ENCODE data around the gene SLC36A4. TPM values are rescaled to one million over a fixed set of nuclear protein-coding genes. Genes with fewer than 3 reads are reported as not detected.

The SLC36A4 gene
- total and polyA plus RNA-seq, 2 of the 4 experiments (the other 2 are of a cell fraction) = 9.2 to 13.1 TPM

DNA sequence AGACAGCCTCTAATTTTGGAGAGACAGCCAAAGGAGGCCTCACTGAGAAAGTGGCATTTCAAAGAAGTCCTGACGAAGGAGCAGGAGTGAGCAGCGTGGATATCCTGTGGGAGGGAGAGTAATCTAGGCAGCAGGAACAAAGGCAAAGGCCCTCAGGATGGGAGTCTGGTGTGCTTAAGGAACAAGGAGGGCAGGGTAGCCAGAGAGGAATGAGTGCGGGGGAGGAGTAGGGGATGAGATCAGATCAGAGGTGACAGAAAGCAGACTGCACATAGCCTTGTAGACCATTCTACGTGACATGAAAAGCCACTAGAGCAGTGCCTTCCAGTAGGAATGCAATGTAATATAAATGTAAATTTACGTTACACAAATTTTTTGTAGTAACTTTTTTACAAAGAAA lies 5.6 kb downstream of the SLC36A4 start:
- CTCF ChIA-PET = interaction anchor here (1.8 kb wide), 1 partner anchor 10 kb away, joined by 6 read pairs; no protein-coding TSS in a partner anchor
- in situ Hi-C loops (cut with MboI; ENCODE audit: low sequenced_read_pairs) (no loop called here), intact Hi-C loops (cut with micrococcal nuclease) (no loop called here), dilution Hi-C loops (cut with HindIII; ENCODE audit: low sequenced_read_pairs, unreplicated experiment) (no loop called here)
- 82% methylated on average over 2 of the region's 5 CpGs; no CpG with 5 or more reads in 1 of the 2 experiments for WGBS, 2 experiments (ENCODE audit: extremely low coverage in 2 of 2, insufficient read length in 1 of 2)
- peaks cover 4% of the 10 kb centered on the region for H3K9me3 ChIP-seq (ENCODE audit: control insufficient read depth, insufficient read depth, low read length)
- H2BK15ac ChIP-seq (ENCODE audit: low read depth, low read length) = no peak overlapping the region
- peaks cover 4% of the 10 kb centered on the region for H4K20me1 ChIP-seq (ENCODE audit: insufficient read depth, low read length)
- no peaks in the 10 kb centered on the region for H3K4me1 ChIP-seq (ENCODE audit: control insufficient read depth, insufficient read depth, low read length)
- no peak overlapping the region for H3K56ac ChIP-seq (ENCODE audit: extremely low read depth, insufficient read depth, low read length)
- no TSS peak for BruUV-seq (replicated peaks)
- no peak overlapping the region for H2BK20ac ChIP-seq (ENCODE audit: low read depth, low read length)
- H3K4me2 ChIP-seq (ENCODE audit: low read depth, low read length) = no peak overlapping the region
- TF ChIP-seq, protein P1, sequence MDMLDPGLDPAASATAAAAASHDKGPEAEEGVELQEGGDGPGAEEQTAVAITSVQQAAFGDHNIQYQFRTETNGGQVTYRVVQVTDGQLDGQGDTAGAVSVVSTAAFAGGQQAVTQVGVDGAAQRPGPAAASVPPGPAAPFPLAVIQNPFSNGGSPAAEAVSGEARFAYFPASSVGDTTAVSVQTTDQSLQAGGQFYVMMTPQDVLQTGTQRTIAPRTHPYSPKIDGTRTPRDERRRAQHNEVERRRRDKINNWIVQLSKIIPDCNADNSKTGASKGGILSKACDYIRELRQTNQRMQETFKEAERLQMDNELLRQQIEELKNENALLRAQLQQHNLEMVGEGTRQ (IDR thresholded peaks at IDR 0.05; ENCODE audit: low read depth, low read length) = no peak
- no peak for TF ChIP-seq MAFK (IDR thresholded peaks at IDR 0.05; ENCODE audit: low read depth, low read length)
- TF ChIP-seq NFE2L2 (IDR thresholded peaks at IDR 0.05; ENCODE audit: low read depth, low read length) = no peak
- TF ChIP-seq SMC3 (IDR thresholded peaks at IDR 0.05; ENCODE audit: low read depth, low read length) = no peak
- TF ChIP-seq, protein P2, sequence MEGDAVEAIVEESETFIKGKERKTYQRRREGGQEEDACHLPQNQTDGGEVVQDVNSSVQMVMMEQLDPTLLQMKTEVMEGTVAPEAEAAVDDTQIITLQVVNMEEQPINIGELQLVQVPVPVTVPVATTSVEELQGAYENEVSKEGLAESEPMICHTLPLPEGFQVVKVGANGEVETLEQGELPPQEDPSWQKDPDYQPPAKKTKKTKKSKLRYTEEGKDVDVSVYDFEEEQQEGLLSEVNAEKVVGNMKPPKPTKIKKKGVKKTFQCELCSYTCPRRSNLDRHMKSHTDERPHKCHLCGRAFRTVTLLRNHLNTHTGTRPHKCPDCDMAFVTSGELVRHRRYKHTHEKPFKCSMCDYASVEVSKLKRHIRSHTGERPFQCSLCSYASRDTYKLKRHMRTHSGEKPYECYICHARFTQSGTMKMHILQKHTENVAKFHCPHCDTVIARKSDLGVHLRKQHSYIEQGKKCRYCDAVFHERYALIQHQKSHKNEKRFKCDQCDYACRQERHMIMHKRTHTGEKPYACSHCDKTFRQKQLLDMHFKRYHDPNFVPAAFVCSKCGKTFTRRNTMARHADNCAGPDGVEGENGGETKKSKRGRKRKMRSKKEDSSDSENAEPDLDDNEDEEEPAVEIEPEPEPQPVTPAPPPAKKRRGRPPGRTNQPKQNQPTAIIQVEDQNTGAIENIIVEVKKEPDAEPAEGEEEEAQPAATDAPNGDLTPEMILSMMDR (conservative IDR thresholded peaks at IDR 0.05; ENCODE audit: low read depth, low read length) = no peak
- TF ChIP-seq MAZ (IDR thresholded peaks at IDR 0.05; ENCODE audit: borderline replicate concordance, low read depth, low read length) = no peak
- TF ChIP-seq RCOR1 (IDR thresholded peaks at IDR 0.05; ENCODE audit: insufficient replicate concordance, low read length) = no peak
- no peak for TF ChIP-seq MXI1 (IDR thresholded peaks at IDR 0.05; ENCODE audit: borderline replicate concordance, low read depth, low read length)
- no peak for TF ChIP-seq CHD1 (IDR thresholded peaks at IDR 0.05; ENCODE audit: low read depth, low read length)
- no peak for TF ChIP-seq BHLHE40 (IDR thresholded peaks at IDR 0.05; ENCODE audit: low read depth, low read length)
- H3K23ac ChIP-seq (ENCODE audit: low read depth, low read length) = no peak overlapping the region
- H2AK9ac ChIP-seq (replicated peaks; ENCODE audit: low read depth, low read length, poor library complexity) = no peak overlapping the region
- no peak overlapping the region for H3K4ac ChIP-seq (ENCODE audit: low read depth, low read length)
- no peaks in the 10 kb centered on the region for H3K9me1 ChIP-seq (ENCODE audit: insufficient read depth, low read length)
- 0 out of 2 replicates have a peak, but pooled peaks cover 3% of the 10 kb centered on the region for H3K36me3 ChIP-seq (ENCODE audit: control insufficient read depth, insufficient read depth, low read length)
- H4K91ac ChIP-seq (ENCODE audit: insufficient read depth, low read depth, low read length) = no peak overlapping the region
- H4K8ac ChIP-seq (ENCODE audit: low read depth in 2 of 2, low read length in 2 of 2) = no peak overlapping the region
- H3K27ac ChIP-seq (ENCODE audit: insufficient read depth, low read length) = no peak overlapping the region
- H2BK5ac ChIP-seq (ENCODE audit: low read depth, low read length, poor library complexity, severe bottlenecking) = no peak overlapping the region
- no peak overlapping the region for H2BK120ac ChIP-seq (ENCODE audit: low read depth, low read length)
- no peak overlapping the region for H2AFZ ChIP-seq (replicated peaks; ENCODE audit: low read length, poor library complexity)
- no peak overlapping the region for H3K9ac ChIP-seq (ENCODE audit: low read depth, low read length)
- no peak overlapping the region for H2AK5ac ChIP-seq (ENCODE audit: low read depth, low read length)
- no peak overlapping the region for H4K5ac ChIP-seq (ENCODE audit: low read depth, low read length)
- H3K27me3 ChIP-seq (ENCODE audit: control insufficient read depth, insufficient read depth, low read length) = no peaks in the 10 kb centered on the region
- POLR2A ChIA-PET (ENCODE audit: unreplicated experiment) = no interaction called here
- H3K14ac ChIP-seq (replicated peaks; ENCODE audit: low read depth, low read length) = no peak overlapping the region
- H3K79me1 ChIP-seq (ENCODE audit: low read depth in 1 of 2, low read length in 2 of 2) = peaks cover 24 to 32% of the 10 kb centered on the region in 2 experiments
- ATAC-seq (ENCODE audit: low read depth) = no peak
- H3K18ac ChIP-seq (ENCODE audit: low read depth, low read length) = no peak overlapping the region
- H3K4me3 ChIP-seq (ENCODE audit: insufficient read depth, low read depth, low read length) = no peak overlapping the region
- no peak for DNase-seq

All from IMR-90 (cell line).